Testis (tissue), 3 donors: ENCODE data around the gene NDRG2. TPM values are rescaled to one million over a fixed set of nuclear protein-coding genes. Genes with fewer than 3 reads are reported as not detected.

Experiments used
- DNase-seq: peaks from one replicate; pipeline ENCODE4 v3.0.0-alpha.2; 2019
- H3K27ac ChIP-seq, 2 donors: fragments of 200-600 bp; sonication (generic); one replicate each; pipeline ENCODE4 v1.5.1; 2019
- H3K27me3 ChIP-seq: fragments of 200-600 bp; sonication (generic); one replicate; pipeline ENCODE4 v1.5.1; 2019
- H3K36me3 ChIP-seq: fragments of 200-600 bp; sonication (generic); one replicate; pipeline ENCODE4 v1.5.1; 2017; ENCODE audit warnings: low read depth; ENCODE audit errors: missing control alignments
- H3K4me1 ChIP-seq: fragments of 200-600 bp; sonication (generic); one replicate; pipeline ENCODE4 v1.5.1; 2019
- H3K4me3 ChIP-seq, 2 donors: fragments of 200-600 bp; sonication (generic); one replicate each; pipeline ENCODE4 v1.5.1; 2017 to 2019
- H3K9me3 ChIP-seq: fragments of 200-600 bp; sonication (generic); one replicate; pipeline ENCODE4 v1.5.1; 2017
- POLR2A ChIP-seq: fragments of 450-650 bp; IDR thresholded peaks from one replicate; pipeline ENCODE4 v1.6.1; 2017; ENCODE audit warnings: antibody characterized with exemption, mild to moderate bottlenecking, moderate library complexity
- WGBS, 2 donors: methylation state at CpG; one replicate each; pipeline ENCODE4 v1.1.5; 2018; 5-methylcytosine and 5-hydroxymethylcytosine counted together
- intact Hi-C: fragments of 100-400 bp; cut with DNase I; formaldehyde crosslinking; loops from one replicate; pipeline ENCODE4 v1.15.1; 2023; ENCODE audit warnings: low total_unique reads
- polyA plus RNA-seq: library from polyadenylated mRNA; stranded (reverse); fragments of 350-450 nt; fragmentation: Illumina TruSeq; extraction: RNeasy Lipid Tissue Mini Kit (QIAGEN cat#74804); gene quantifications from one replicate; pipeline ENCODE4 v1.2.3, GENCODE V29; 2014; ENCODE audit warnings: low read depth, low replicate concordance; ENCODE audit not compliant: insufficient read depth
- total RNA-seq, 2 donors: library from RNA; depleted of rRNA; stranded (reverse); fragments of >200 nt; gene quantifications; one replicate each; pipeline ENCODE4 v1.2.3, GENCODE V29; 2016
- TF ChIP-seq, protein P1 (sequence below), 3 experiments: fragments of 450-650 bp in 2 of 3; fragments of 200-600 bp in 1 of 3; sonication (generic) in 1 of 3; IDR thresholded peaks; one replicate each; pipeline ENCODE4 v1.5.1; 2016 to 2019; ENCODE audit warnings: antibody characterized with exemption in 3 of 3, mild to moderate bottlenecking in 2 of 3, moderate library complexity in 1 of 3

NDRG2 gene
- total and polyA plus RNA-seq, 3 donors from 2014 or later: 85.6 to 106 (median 98.4) TPM

DNA sequence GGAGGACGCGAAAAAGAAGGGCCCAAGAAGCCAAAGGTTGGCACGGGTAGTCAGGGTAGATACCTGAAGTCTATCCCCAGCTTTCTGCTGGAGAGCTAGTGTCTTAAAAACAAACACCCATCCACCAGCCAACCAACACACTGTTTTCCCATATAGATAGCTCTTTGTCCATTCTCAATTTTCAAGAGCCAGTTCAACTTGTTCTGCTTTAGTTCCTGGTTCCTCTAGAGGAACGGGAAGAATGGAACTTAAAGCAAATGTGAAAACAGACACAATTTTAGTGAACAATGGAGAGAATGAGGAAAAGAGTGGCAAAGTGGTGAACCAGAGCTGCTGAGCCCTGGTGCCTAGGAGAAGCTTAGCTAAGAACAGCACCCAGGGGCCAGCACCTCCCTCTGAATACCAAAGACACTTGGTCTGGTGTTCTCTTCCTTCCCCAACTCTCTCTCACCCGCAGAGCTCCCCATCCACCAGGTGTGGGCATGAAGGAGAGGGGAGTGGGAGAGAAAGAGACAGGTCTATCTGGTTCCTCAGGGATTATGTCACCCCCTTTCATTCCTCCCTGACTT, 3.8 kb downstream of the NDRG2 start:
- DNase-seq: no peak
- Histone ChIP-seq H3K9me3 (no peaks in the 10 kb centered on the region), H3K27ac (no peak overlapping the region), H3K4me1 (peaks cover 21% of the 10 kb centered on the region), H3K4me3 (no peak overlapping the region), H3K27me3 (no peaks in the 10 kb centered on the region), H3K36me3 (no peaks in the 10 kb centered on the region)
- intact Hi-C loops: no loop called here
- WGBS, 2 donors: 85 to 94% methylated on average over 5 of the region's 5 CpGs
- TF ChIP-seq POLR2A: no peak
- TF ChIP-seq, protein P1, sequence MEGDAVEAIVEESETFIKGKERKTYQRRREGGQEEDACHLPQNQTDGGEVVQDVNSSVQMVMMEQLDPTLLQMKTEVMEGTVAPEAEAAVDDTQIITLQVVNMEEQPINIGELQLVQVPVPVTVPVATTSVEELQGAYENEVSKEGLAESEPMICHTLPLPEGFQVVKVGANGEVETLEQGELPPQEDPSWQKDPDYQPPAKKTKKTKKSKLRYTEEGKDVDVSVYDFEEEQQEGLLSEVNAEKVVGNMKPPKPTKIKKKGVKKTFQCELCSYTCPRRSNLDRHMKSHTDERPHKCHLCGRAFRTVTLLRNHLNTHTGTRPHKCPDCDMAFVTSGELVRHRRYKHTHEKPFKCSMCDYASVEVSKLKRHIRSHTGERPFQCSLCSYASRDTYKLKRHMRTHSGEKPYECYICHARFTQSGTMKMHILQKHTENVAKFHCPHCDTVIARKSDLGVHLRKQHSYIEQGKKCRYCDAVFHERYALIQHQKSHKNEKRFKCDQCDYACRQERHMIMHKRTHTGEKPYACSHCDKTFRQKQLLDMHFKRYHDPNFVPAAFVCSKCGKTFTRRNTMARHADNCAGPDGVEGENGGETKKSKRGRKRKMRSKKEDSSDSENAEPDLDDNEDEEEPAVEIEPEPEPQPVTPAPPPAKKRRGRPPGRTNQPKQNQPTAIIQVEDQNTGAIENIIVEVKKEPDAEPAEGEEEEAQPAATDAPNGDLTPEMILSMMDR (IDR thresholded peaks at IDR 0.05): no peak

DNA sequence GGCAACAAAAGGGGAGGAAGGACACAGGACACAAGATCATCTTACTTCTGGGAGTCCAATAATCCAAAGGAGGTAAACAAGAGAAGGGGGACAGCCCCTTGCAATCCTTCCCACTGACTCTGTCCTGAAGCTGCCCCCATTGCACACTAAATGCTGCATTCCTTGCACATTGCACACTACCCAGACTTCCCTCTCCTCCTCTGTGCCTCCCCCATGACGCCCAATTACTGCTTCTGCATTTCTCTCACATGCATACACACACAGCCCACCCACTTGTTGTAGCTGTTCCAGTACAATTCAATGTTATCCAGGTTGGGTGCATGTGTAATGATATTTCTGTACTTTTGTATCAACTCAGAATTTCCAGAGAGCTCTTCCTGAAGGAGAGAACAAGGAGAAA, 5.5 kb downstream of the NDRG2 start:
- Histone ChIP-seq H3K27ac (no peak overlapping the region), H3K9me3 (no peaks in the 10 kb centered on the region), H3K4me3 (no peak overlapping the region), H3K27me3 (no peaks in the 10 kb centered on the region), H3K4me1 (peaks cover 20% of the 10 kb centered on the region), H3K36me3 (no peaks in the 10 kb centered on the region)
- WGBS, 2 donors: 57 to 67% methylated on average over 1 of the region's 1 CpG
- no peak for DNase-seq
- TF ChIP-seq, protein P1 (IDR thresholded peaks at IDR 0.05): no peak
- TF ChIP-seq POLR2A: no peak
- intact Hi-C loops: loop anchor here (10.0 kb wide), 1 partner anchor 75 kb away; the partner anchor contains the start of gene ZNF219

DNA sequence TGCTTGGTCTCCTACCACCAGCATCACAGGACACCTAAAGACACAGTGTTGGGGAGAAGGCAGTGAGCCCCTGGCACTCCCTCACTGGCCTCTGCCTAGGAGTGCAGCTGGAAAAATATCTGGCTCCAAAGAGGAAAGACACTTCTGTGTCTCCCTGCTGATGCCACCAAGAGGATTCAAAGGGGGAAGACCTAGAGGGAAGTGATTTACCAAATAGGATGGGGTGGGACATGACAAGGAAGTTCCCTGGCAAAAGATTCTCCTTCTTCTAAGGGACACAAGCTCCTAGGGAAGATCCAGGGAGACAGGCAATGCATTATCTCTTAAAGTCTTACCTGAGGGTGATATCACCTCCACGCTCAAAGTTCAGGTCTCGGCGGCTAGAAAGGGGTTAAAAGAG, 6.1 kb downstream of the NDRG2 start:
- Histone ChIP-seq H3K27ac (no peak overlapping the region), H3K4me1 (peaks cover 20% of the 10 kb centered on the region), H3K9me3 (no peaks in the 10 kb centered on the region), H3K27me3 (no peaks in the 10 kb centered on the region), H3K4me3 (no peak overlapping the region), H3K36me3 (no peaks in the 10 kb centered on the region)
- intact Hi-C loops: loop anchor here (10.0 kb wide), 1 partner anchor 76 kb away; the partner anchor contains the start of gene ZNF219
- no peak for TF ChIP-seq POLR2A
- TF ChIP-seq, protein P1 (IDR thresholded peaks at IDR 0.05): no peak
- DNase-seq: no peak
- 91 to 92% methylated on average over 3 of the region's 3 CpGs for WGBS, 2 donors

DNA sequence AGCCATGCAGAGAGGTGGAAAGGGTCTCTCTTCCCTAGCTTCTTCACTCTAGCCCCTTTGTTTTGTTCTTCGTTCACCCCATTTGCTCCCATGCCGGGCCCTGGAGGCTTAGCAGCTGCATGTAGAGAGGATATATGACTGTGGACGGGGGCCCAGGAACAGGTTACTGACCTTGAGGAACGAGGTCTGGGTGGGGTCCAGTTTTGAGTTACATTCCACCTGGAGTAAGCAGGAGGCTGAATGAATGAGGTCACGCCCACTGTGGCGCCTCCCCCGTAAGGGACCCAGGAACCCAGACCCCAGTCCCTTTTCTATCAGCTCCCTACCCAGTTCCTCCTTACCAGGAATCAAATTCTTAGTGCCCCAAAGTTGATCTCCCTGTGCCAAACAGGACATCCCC, 6.6 kb downstream of the NDRG2 start:
- intact Hi-C loops: loop anchor here (10.0 kb wide), 1 partner anchor 77 kb away; the partner anchor contains the start of gene ZNF219
- Histone ChIP-seq H3K4me1 (peaks cover 17% of the 10 kb centered on the region), H3K27me3 (no peaks in the 10 kb centered on the region), H3K36me3 (no peaks in the 10 kb centered on the region), H3K9me3 (no peaks in the 10 kb centered on the region), H3K4me3 (no peak overlapping the region), H3K27ac (no peak overlapping the region)
- DNase-seq: no peak
- TF ChIP-seq POLR2A: no peak
- TF ChIP-seq, protein P1 (IDR thresholded peaks at IDR 0.05): no peak
- WGBS, 2 donors: 61 to 68% methylated on average over 7 of the region's 7 CpGs
